IPS-18a (cell line): Measurements from ENCODE around the gene SLC25A21.

Source experiments
- H3K27ac ChIP-seq: one replicate; pipeline ENCODE4 v1.5.1; 2013; ENCODE audit warnings: low read length
- H3K27me3 ChIP-seq: one replicate; pipeline ENCODE4 v1.6.1; 2013; ENCODE audit warnings: mild to moderate bottlenecking, low read length; ENCODE audit not compliant: control insufficient read depth, insufficient read depth
- H3K36me3 ChIP-seq: one replicate; pipeline ENCODE4 v1.6.1; 2013; ENCODE audit warnings: low read depth, low read length; ENCODE audit not compliant: control insufficient read depth
- H3K4me1 ChIP-seq: one replicate; pipeline ENCODE4 v1.6.1; 2013; ENCODE audit warnings: low read depth, low read length; ENCODE audit not compliant: control insufficient read depth
- H3K4me3 ChIP-seq: one replicate; pipeline ENCODE4 v1.5.1; 2013; ENCODE audit warnings: low read length
- H3K9ac ChIP-seq: one replicate; pipeline ENCODE4 v1.6.1; 2013; ENCODE audit warnings: mild to moderate bottlenecking, low read length, moderate library complexity
- H3K9me3 ChIP-seq: one replicate; pipeline ENCODE4 v1.6.1; 2013; ENCODE audit warnings: low read depth, low read length; ENCODE audit not compliant: control insufficient read depth

Gene SLC25A21

DNA sequence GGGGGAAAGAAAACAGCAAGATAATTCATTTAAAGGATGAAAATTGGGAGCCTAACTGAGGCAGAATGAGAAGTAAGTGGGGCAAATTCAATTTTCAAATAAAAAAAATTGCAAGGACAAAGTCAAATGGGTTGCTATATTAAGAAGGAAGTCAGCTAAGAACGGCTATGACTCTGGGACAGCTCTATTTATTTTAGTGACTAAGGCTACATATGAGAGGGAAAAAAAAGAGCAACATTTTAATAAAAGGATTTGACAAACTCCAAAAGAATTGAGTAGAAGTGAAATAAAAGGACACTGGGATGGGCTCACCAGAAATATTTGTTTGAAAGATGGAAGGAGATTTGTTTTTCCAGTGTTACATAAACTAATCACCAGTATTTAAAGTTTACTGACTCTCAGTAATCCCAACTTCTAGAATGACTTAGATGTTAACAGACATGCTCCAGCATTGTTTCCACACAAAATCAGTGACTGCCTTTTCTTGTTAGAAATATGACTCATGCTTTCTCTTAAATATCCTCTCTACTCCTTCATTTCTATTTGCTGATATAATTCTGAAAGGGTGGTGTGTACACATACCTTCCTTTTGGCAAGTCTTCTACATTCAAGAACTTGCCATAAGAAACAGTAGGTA, 198.5 kb downstream of the SLC25A21 start:
- H3K9me3 ChIP-seq = no peaks in the 10 kb centered on the region
- H3K27me3 ChIP-seq = no peaks in the 10 kb centered on the region
- no peak overlapping the region for H3K27ac ChIP-seq
- no peaks in the 10 kb centered on the region for H3K36me3 ChIP-seq
- H3K4me3 ChIP-seq = no peak overlapping the region
- H3K4me1 ChIP-seq = no peaks in the 10 kb centered on the region
- no peak overlapping the region for H3K9ac ChIP-seq

DNA sequence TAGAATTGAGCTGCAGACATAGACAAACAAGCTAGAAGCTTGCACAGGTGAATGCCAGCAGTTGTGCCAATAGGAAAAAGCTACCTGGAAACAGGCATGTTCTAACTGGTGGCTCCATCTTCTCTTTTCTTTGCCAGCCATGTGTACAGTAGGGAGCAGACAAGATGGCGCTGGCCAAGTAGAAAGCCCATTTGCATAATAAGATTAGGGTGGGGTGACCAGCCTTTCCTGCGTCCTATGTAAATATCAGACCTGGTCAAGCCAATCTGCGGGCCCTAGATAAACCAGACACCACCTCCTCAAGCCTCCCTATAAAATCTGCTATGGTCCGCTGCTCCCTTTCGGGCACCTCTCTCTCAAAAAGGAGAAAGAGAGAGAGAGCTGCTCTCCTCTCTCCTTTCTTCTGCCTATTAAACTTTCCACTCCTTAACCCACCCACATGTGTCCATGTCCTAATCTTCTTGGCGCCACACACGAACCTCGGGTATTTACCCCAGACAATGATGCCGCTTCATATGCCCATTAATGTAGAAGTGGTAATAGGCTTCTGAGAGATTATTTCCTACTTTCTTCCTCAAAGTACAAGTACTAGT, 201.0 kb downstream of the SLC25A21 start:
- Histone ChIP-seq H3K9ac (no peak overlapping the region), H3K9me3 (no peaks in the 10 kb centered on the region), H3K36me3 (no peaks in the 10 kb centered on the region), H3K4me3 (no peak overlapping the region), H3K27me3 (no peaks in the 10 kb centered on the region), H3K4me1 (no peaks in the 10 kb centered on the region), H3K27ac (no peak overlapping the region)

DNA sequence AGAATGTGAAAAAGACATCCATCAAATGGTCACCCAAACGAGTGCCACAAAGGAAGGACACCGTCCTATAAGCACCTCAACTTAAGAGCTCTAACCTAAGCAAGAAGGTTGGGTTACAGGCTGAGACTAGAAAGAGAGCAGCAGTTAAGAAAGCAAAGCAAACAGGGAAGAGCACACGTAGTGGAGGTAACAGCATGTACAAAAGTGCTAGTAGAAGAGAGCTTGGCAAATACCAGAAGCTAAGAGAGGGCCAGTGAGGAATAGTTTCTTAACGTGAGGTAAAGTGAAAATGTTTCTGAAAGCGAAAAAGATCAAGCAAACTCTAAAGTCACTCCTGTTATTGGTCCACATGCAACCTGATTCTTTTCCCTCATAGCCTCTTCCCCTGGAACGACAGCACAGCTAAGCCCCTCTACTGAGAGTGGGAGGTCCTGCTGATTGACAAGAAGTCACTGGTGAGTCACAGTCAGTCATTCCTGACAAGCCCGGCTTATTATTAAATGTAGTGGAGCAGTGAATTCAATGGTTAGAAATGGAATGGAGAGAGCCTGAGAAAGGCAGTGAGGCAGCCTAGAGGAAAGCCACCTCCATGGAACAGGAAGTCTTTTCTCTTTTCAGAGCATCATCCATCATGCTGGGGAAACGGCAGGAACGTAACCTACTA, 204.4 kb downstream of the SLC25A21 start:
- Histone ChIP-seq H3K27ac (no peak overlapping the region), H3K4me1 (no peaks in the 10 kb centered on the region), H3K9ac (no peak overlapping the region), H3K9me3 (no peaks in the 10 kb centered on the region), H3K36me3 (no peaks in the 10 kb centered on the region), H3K4me3 (no peak overlapping the region), H3K27me3 (no peaks in the 10 kb centered on the region)

GRCh38 chr14:36955967-36956366, 216.4 kb downstream of the SLC25A21 start:
- no peaks in the 10 kb centered on the region for H3K36me3 ChIP-seq

GRCh38 chr14:36955376-36955775, 217.0 kb downstream of the SLC25A21 start:
- Histone ChIP-seq H3K9ac (no peak overlapping the region), H3K4me1 (peaks cover 4% of the 10 kb centered on the region), H3K27me3 (no peaks in the 10 kb centered on the region), H3K9me3 (no peaks in the 10 kb centered on the region), H3K36me3 (no peaks in the 10 kb centered on the region), H3K27ac (no peak overlapping the region), H3K4me3 (no peak overlapping the region)

More at GRCh38 chr14:36955967-36956366, 216.4 kb downstream of the SLC25A21 start:
- Histone ChIP-seq H3K27ac (no peak overlapping the region), H3K9me3 (no peaks in the 10 kb centered on the region), H3K4me1 (peaks cover 4% of the 10 kb centered on the region), H3K4me3 (no peak overlapping the region), H3K27me3 (no peaks in the 10 kb centered on the region), H3K9ac (no peak overlapping the region)

GRCh38 chr14:36952689-36953088, 219.7 kb downstream of the SLC25A21 start:
- Histone ChIP-seq H3K9me3 (no peaks in the 10 kb centered on the region), H3K27me3 (no peaks in the 10 kb centered on the region), H3K4me3 (no peak overlapping the region), H3K9ac (no peak overlapping the region), H3K36me3 (no peaks in the 10 kb centered on the region), H3K4me1 (peaks cover 4% of the 10 kb centered on the region), H3K27ac (no peak overlapping the region)

DNA sequence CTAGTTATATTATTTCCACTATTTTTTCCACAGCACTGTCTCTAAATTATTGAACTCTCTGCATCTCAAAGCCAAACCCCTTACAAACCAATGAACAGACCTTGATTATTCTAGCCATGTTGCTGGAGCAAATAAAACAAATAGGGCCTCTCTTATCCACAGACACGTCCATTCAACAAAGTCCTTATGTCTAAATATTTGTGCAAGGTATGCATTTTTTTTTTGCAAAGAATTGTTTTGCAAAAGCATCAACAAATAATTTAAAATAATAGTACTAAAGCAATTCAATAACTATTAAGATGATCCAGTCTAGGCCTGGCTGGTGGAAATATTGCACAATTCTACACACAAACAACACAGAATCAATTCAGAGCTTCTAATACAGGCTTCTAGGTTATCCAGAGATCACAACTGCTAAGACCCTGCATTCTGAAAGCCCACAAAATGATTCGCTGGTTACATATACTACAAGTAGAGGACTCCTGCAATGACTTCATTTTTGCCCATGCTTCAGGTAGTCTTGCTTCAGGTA, 221.0 kb downstream of the SLC25A21 start:
- Histone ChIP-seq H3K27me3 (no peaks in the 10 kb centered on the region), H3K36me3 (no peaks in the 10 kb centered on the region), H3K27ac (no peak overlapping the region), H3K4me3 (no peak overlapping the region), H3K4me1 (peaks cover 4% of the 10 kb centered on the region), H3K9ac (no peak overlapping the region), H3K9me3 (no peaks in the 10 kb centered on the region)

- Histone ChIP-seq H3K9me3 (no peaks in the 10 kb centered on the region), H3K4me3 (no peak overlapping the region), H3K36me3 (no peaks in the 10 kb centered on the region), H3K9ac (no peak overlapping the region), H3K27me3 (no peaks in the 10 kb centered on the region), H3K27ac (no peak overlapping the region), H3K4me1 (peaks cover 4% of the 10 kb centered on the region)
Observed at GRCh38 chr14:36950812-36951211, 221.6 kb downstream of the SLC25A21 start.

DNA sequence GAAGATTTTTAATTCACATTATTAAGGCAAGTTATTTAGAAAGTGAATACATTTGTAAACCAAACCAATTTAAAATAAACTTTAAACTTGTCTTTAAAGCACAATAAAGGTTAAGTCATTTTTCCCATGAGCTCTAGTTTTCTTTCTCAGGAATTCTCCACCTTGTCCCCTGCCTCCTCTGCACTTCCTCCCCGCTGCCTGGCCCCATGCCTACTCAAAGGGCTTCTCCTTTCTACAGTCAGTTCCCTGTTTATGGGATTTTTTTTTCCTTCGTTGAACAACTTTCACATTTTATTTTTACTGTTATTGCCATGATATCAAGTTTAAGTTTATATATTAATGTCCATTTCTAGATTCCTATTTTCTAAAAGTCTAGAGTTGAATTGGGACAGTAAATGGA, 223.0 kb downstream of the SLC25A21 start:
- H3K27ac ChIP-seq = no peak overlapping the region
- H3K36me3 ChIP-seq = no peaks in the 10 kb centered on the region
- H3K9ac ChIP-seq = no peak overlapping the region
- peaks cover 4% of the 10 kb centered on the region for H3K4me1 ChIP-seq
- no peak overlapping the region for H3K4me3 ChIP-seq
- H3K27me3 ChIP-seq = no peaks in the 10 kb centered on the region
- H3K9me3 ChIP-seq = no peaks in the 10 kb centered on the region

DNA sequence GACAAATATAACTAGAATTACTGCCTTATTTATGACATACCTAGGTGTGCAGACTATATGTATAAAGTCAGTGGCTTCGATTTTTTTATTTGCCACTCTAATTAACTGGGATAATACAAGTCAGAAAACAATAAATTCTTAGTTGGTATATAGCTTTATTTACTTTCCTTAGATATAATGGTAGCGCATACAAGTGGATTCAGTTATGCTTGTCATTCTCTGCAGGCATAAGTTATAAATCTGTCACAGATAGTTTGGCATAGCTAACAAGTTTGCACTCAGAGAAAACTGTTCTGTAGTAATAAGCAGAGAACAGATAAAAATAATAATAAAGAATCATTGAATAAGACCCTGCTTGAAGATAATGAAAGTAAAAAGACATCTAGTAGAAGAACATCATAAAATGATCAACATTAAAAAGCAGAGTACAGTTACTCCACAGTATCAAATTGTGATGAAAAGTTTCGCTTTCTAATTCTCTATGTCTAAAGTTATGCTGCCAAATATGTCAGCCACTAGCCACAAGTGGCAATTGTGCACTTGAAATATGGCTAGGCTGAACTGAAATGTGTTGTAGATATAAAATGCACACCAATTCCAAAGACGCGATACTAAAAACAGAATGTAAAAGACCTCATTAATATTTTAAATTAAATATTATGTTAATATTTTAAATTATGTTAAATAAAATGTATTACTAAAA, 224.1 kb downstream of the SLC25A21 start:
- no peaks in the 10 kb centered on the region for H3K36me3 ChIP-seq
- no peaks in the 10 kb centered on the region for H3K4me1 ChIP-seq
- H3K27ac ChIP-seq = no peak overlapping the region
- H3K9me3 ChIP-seq = no peaks in the 10 kb centered on the region
- H3K4me3 ChIP-seq = no peak overlapping the region
- no peak overlapping the region for H3K9ac ChIP-seq
- no peaks in the 10 kb centered on the region for H3K27me3 ChIP-seq

DNA sequence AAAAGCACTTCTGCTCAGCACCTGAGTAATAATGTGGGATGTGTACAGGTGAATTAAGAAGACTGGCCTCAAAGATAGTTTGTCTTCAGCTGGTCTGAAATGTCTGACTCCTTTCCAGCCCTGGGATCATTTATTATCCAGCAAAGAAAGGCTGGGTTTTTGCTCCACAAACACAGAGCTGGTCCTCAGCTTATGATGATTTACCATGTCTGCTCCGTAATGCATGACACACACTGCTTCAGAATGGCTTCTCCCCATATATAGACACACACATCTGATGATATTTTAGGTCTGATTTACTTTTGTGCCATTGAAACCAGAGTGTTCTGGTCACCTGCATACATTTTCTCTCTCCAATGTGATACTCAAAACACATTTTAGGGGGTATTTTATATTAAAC, 225.0 kb downstream of the SLC25A21 start:
- no peaks in the 10 kb centered on the region for H3K9me3 ChIP-seq
- no peaks in the 10 kb centered on the region for H3K27me3 ChIP-seq
- H3K4me1 ChIP-seq = no peaks in the 10 kb centered on the region
- no peak overlapping the region for H3K9ac ChIP-seq
- H3K4me3 ChIP-seq = no peak overlapping the region
- H3K36me3 ChIP-seq = no peaks in the 10 kb centered on the region
- no peak overlapping the region for H3K27ac ChIP-seq
